GM21528 (cell line): Measurements from ENCODE around the gene NUP50.

Experiments used
- ATAC-seq: cut with Tn5 transposase; IDR thresholded peaks from one replicate; pipeline ENCODE4 v1.9.1; 2021; ENCODE audit warnings: mild to moderate bottlenecking, moderate library complexity; ENCODE audit not compliant: unreplicated experiment, low FRiP score

NUP50 gene

DNA sequence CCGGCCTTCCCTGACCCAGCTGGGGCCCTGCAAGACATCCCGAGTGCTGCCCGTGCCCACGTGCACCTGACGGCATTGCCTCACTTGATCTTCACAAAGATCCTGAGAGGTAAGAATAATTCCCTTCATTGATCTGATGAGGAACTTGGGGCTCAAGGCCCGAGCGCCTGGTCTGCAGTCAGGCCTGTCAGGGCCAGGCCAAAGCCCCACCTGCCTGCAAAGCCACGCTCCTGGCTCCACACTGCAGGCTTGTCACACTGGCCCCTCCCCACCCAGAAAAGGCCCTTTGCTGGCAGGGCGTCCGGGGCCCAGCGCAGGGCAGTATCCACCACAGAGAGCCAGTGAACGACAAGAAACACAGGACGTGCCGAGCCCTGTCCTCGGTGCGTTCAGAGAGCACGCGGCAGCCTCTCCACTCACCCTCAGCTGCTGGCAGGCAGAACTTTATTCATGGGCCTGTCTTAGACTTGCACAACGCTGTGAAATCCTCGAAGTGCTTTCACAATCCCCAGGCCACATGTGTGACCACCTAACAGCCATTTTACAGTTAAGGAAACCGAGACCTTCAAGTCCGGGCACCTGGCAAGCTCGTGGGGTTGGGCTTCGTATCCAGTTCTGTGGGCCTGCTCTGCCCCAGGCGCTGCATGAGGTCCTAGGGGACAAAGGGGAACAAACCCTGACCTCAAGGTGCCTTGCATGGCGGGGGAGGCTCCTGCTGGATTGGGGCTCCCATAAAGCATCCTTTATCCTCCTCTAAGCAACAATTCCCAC lies 62.2 kb downstream of the NUP50 start:
- ATAC-seq, result no peak

DNA sequence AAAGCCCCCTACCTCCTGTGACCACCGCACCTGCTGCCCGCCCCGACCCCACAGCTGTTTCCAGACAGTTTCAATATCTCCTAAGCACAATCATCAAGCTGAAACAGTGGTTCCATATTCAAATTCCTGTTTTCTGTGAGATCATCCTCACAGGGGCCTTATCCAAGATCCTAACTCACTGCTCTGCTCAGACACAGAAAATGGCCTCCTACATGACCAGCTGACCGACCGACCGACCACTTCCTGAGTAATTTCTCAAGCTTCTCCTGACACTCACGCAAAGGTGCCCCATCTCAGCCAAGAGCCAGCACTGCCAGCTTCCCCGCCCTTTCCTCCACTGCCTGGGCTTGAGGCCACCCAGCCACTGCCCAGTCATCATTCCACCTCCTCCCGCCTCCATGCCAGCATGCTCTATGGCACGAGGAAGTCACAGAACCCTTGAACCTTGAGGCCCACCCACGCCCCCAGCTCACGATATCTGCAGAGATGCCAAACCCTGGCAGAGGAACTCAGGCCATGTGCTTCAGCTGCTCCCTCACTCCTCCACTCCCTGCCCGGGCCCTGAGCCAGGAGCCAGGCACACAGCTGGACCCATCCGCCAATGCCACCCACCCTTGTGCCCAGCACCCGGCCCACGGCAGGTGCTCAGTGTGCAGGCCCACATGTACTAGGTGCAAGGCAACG lies 62.9 kb downstream of the NUP50 start:
- no peak for ATAC-seq

DNA sequence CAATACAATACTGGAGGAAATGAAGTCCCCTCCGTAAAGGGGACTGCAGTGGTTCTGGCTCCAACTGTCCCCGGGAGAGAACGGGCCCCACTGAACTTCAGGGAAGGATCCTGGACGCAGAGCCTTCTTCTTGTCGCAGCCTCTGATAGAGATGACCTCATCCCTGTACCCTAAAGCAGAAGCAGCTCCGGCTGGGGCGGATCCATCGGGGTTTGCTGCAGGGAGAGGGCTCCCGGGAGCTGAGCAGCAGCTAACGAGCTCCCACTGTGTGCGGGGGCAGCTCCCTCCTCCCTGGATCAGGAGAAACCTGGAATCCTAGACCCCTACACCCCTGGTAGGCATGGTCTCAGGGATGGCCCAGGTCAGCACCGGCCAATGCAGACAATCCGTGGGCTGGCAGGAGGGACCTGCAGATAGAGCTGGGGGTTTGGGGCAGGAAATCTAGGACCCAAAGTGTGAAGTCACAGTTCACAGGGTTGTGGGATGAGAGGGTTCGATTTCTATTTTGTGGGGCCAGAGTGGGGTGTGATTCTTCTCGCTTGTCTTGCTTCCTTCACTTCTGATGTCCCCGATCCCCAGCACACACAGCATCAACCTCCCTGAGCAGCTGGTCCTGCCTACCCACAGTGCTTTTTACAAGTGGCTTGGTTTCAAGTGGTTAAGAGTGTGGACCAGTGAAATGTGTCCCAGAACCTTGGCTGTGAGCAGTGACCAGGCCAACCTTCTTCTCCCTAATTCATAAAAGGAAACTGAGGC lies 64.1 kb downstream of the NUP50 start:
- no peak for ATAC-seq

DNA sequence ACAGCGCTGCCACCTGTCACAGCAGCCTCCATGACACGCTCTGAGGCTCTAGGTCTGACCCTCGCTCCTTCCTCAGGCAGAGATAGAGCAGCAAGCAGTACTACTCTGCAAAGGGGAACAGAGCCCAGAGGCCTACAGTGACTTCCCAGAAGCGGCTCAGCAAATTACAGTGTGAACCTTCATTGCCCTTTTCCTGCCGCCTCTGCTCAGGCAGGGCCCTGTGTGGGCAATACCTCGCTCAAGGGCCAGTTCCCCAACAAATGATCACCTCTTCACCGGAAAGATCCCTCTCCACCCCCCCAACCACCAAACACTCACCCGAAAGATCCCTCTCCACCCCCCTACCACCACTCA lies 64.7 kb downstream of the NUP50 start:
- no peak for ATAC-seq

DNA sequence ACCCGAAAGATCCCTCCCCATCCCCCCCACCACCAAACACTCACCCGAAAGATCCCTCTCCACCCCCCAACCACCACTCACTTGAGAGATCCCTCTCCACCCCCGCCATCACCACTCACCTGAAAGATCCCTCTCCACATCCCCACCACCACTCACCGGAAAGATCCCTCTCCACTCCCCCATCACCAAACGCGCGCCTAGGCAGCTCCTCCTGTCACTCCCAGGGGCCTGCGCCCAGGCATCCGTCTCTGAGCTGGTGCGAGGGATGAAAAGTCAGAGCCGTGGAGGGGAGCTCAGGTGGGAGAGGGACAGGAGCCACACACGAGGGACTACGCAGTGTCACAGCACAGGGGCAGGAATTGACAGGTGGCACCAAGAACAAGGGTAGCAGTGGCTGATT lies 65.5 kb downstream of the NUP50 start:
- ATAC-seq, result no peak

DNA sequence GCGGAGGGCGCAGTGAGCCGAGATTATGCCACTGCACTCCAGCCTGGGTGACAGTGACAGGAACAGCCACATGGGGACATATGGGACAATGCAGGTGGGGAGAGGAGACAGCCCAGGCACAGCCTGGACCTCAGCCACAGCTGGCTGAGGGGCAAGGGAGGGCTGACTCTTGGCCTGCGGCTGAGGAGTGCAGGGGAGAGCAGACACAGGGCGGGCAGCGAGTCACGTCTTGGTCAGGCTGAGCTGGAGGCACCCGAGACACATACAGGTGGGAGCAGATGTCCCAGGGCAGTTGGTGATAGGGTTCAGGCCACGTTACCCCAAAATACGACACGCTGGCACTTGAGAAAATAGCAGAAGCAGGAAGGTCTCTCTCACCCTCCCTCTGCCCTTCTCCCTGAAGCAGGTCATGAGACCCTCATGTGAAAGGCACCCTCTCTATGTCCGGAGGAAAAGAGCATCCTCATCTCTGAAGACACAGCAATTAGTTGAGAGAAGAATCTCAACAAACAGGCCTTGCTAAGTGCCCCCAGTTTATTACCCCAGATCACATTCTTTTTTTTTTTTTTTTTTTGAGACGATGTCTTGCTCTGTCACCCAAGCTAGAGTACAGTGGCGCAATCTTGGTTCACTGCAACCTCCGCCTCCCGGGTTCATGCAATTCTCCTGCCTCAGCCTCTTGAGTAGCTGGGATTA lies 66.4 kb downstream of the NUP50 start:
- ATAC-seq, result no peak

DNA sequence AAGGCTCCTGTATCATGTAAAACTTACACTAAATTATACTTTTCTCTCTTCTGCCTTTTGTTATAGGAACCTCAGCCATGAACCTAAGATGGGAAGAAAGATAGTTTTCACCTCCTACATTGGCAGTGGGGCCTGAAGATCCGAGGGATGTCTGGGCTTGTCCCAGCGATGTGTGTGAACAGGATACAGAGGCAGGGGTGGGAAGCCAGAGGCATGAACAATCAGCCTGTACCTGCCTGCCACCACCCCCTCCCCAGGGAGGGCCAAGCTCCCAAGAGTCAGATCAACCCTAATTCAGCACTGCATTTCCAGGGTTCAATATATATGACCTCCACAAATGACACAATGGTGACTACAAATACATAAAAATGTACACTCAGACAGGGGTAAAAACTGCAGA lies 67.6 kb downstream of the NUP50 start:
- no peak for ATAC-seq

DNA sequence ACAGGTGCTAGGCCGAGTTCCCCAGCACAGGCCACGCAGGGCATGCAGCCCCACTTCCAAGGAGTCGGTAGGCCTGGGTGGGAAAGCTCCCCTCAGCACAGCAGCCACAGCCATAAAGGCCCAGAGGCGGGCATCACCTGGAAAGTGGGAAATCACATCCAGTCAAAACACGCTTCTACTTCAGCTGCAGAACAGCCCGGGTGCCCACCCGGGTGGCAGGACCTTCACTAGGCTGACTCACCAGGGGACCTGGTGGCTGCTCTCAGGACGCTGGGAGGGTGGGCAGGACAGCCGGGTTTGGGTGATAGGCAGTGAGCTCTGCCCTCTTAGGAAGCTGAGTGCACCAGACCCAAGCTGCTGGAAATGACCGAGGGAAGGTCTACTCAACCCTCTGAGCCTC lies 69.7 kb downstream of the NUP50 start:
- ATAC-seq, result no peak

DNA sequence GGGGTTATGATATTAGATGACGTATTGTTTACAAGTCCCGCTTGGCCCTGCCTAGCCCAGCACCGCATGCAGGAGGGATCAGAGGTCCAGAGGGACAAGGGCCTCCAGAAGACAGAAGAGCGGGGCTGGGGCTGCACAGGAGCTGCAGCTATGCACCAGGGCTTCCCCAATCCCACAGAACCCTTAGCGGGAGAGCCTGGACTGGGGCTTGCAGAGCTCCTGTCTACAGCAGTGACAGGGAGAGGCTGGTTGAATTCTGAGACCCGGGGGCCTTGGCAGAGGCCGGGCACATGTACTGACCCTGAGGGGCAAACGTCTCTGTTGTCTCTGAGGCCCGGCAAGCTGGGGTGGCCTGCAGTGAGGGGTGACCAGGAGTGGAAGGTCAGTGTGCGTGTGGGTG lies 70.1 kb downstream of the NUP50 start:
- no peak for ATAC-seq

DNA sequence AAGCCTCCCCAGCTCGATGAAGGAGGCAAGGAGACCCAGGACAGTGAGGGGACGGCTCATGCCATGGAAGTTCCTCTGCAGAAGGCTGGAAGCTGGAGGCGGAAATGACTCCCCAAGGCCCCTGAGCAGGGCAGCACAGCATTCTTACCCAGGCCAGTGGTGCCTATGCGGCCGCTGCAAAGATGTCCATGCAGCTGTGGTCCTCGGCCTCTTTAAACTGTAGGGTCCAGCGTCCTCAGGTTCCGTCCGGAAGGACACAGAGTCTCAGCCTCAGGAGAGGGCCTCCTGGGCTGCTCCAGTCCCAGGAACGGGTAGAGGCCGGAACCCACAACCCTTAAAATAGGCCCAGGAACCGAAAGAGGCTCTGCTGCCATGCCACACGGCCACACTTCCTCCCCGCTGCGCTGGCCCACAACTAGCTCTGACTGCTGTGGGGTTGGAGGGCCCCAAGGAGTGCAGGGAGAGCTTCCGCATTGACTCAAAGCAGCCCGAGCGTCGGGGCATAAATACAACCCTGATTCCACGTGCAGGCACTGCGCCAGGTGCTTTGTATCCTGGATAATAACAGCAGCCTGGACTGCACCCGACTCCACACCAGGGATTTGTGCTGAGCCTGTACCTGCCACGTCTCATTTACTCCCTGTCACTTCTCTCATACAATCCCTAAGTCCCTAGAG lies 71.5 kb downstream of the NUP50 start:
- peak; percentile 58 for ATAC-seq

DNA sequence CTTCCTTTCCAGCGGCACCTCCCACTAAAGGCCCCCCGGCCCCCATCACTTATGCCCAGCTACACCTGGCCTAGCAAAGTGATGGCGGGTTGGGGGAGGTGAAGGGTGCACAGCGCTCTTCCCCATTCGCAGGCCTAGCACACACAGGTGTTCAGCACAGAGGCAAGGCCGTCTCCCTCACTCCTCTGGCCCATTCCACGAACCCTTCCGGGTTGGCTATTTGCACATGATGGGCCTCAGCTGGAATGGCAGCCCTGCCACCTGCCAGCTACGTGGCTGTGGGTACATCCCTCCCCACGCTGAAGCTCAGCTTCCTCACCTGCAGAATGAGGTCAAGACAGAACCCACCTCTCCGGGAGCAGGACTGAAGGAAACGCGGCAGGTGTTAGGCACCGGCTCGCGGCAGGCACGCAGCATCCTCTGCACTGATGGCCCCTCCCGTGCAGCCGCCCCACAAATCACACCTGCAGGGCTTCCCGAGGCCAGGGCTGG lies 72.2 kb downstream of the NUP50 start:
- peak; percentile 16 for ATAC-seq

DNA sequence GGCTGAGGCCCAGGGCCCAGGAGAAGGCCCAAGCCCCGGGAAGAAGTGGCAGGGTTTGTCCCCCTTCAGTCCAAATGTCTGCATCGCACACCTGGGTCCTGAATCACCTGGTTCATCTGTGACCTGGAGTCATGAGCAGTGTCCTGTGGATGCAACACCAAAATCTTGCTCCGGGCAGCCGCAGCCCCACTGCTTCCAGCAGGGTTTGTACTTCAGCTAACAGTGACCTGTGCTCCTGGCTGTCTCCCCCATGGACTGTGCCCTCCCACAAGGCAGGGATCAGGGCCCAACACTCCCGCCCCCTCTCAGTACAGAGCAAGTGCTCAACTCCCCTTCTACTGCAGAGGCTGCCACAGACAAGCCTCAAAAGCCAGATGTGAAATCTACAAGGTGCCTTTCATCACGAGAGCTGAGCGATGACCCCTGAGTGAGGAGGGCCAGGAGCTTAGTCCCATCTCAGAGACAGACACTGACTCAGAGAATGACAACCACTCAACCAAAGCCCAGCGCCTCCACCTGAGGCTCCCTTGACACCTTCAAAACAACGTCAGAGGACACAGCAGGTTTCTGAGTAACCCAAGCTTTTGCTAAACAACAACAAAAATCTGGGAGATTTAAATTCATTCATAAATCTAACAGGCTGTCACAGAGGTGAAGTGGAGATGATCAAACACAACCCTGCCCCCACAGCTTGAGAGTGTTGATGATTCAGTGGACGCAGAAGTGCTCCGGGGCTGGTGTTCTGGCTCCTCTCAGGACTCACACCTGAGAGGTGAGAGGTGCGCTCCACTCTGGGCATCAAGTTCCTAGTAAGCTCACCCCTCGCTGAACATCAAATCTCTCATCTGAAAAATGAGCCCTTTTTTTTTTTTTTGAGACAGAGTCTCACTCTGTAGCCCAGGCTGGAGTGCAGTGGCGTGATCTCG lies 73.6 kb downstream of the NUP50 start:
- no peak for ATAC-seq
